OCI-LY7 (cell line): ENCODE results near the gene GAB1.

Source experiments
- EZH2phosphoT487 ChIP-seq: fragments of 200-600 bp; sonication (generic); IDR thresholded peaks from 2 replicates; pipeline ENCODE4 v1.6.1; 2018; ENCODE audit warnings: low read depth, borderline replicate concordance, mild to moderate bottlenecking, mixed run types, antibody characterized with exemption, low read length, moderate library complexity, mixed read lengths
- TF ChIP-seq, protein P1 (sequence below): fragments of 200-600 bp; sonication (generic); conservative IDR thresholded peaks from 2 replicates; pipeline ENCODE4 v1.5.1; 2014; ENCODE audit warnings: mild to moderate bottlenecking, antibody characterized with exemption, low read length, moderate library complexity, mixed read lengths

DNA sequence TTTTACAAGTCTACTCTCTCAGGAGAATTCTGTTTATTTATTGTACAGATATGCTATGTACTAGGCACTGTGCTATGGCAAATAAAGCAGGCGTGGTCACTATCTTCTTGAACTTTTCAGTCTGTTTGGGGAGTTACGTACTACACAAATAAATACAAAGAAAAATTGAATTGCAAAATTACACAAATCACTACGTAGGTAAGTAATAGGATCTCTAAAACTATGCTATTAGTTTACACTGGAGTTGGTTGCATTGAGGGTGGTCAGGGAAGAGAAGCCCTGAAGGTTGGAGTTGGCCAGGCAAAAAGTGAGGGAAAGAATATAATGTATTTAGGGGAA, 75.7 kb downstream of the GAB1 start:
- no peak for TF ChIP-seq EZH2phosphoT487
- TF ChIP-seq, protein P1, sequence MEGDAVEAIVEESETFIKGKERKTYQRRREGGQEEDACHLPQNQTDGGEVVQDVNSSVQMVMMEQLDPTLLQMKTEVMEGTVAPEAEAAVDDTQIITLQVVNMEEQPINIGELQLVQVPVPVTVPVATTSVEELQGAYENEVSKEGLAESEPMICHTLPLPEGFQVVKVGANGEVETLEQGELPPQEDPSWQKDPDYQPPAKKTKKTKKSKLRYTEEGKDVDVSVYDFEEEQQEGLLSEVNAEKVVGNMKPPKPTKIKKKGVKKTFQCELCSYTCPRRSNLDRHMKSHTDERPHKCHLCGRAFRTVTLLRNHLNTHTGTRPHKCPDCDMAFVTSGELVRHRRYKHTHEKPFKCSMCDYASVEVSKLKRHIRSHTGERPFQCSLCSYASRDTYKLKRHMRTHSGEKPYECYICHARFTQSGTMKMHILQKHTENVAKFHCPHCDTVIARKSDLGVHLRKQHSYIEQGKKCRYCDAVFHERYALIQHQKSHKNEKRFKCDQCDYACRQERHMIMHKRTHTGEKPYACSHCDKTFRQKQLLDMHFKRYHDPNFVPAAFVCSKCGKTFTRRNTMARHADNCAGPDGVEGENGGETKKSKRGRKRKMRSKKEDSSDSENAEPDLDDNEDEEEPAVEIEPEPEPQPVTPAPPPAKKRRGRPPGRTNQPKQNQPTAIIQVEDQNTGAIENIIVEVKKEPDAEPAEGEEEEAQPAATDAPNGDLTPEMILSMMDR = no peak
